Measurements from ENCODE around the gene PRXL2C.

DNA sequence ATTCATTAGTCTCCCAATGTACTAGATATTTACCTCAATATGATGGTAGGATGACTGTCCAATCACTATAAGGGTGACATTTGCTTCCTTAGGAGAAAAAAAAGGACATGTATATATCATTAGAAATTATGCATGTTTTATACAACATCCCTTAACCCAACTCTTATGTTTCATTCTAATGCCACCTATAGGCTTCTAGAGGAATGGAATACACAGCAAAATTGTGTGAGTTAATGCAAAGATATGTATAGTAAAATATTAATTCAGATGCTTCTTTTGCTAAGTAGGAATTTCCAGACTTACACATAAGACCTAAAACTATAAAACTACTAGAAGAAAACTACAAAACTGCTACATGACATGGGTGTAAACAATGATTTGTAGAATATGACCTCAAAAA lies 3.5 kb downstream of the PRXL2C start:
- TF ChIP-seq, protein P1, sequence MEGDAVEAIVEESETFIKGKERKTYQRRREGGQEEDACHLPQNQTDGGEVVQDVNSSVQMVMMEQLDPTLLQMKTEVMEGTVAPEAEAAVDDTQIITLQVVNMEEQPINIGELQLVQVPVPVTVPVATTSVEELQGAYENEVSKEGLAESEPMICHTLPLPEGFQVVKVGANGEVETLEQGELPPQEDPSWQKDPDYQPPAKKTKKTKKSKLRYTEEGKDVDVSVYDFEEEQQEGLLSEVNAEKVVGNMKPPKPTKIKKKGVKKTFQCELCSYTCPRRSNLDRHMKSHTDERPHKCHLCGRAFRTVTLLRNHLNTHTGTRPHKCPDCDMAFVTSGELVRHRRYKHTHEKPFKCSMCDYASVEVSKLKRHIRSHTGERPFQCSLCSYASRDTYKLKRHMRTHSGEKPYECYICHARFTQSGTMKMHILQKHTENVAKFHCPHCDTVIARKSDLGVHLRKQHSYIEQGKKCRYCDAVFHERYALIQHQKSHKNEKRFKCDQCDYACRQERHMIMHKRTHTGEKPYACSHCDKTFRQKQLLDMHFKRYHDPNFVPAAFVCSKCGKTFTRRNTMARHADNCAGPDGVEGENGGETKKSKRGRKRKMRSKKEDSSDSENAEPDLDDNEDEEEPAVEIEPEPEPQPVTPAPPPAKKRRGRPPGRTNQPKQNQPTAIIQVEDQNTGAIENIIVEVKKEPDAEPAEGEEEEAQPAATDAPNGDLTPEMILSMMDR (IDR thresholded peaks at IDR 0.05) = peak in 1 of 6 experiments; percentile 15
- no peak for TF ChIP-seq POLR2A (IDR thresholded peaks at IDR 0.05)
